Measurements from ENCODE around the gene GRHL3. TPM values are rescaled to one million over a fixed set of nuclear protein-coding genes. Genes with fewer than 3 reads are reported as not detected.

Gene GRHL3
- total and polyA plus RNA-seq, 4 donors = 0.07 to 0.09 (median 0.09) TPM

GRCh38 chr1:24340770-24341169 lies 21.6 kb downstream of the GRHL3 start:
- TF ChIP-seq ZBTB33 (IDR thresholded peaks at IDR 0.05) = no peak
- no peak for TF ChIP-seq GABPA (IDR thresholded peaks at IDR 0.05 in 1 of 2, conservative IDR thresholded peaks at IDR 0.05 in 1 of 2)
- WGBS = 85% methylated on average over 8 of the region's 8 CpGs
- no peak overlapping the region for H3K4me3 ChIP-seq (ENCODE audit: low read depth in 1 of 3, low read length in 3 of 3)
- no peaks in the 10 kb centered on the region for H3K27me3 ChIP-seq (ENCODE audit: control insufficient read depth in 4 of 4, insufficient read depth in 4 of 4, low read length in 3 of 4)
- H3K9me3 ChIP-seq (ENCODE audit: control insufficient read depth in 4 of 4, low read length in 3 of 4) = no peaks in the 10 kb centered on the region
- H3K4me1 ChIP-seq (ENCODE audit: control insufficient read depth in 4 of 4, insufficient read depth in 4 of 4, low read length in 3 of 4) = no peaks in the 10 kb centered on the region
- no peak overlapping the region for H3K9ac ChIP-seq (ENCODE audit: low read depth in 1 of 2, low read length in 2 of 2)
- no peak for DNase-seq (ENCODE audit: low spot score)
- no peak overlapping the region for H3K27ac ChIP-seq (ENCODE audit: low read depth in 1 of 2, low read length in 2 of 2)
- H3K36me3 ChIP-seq (ENCODE audit: control insufficient read depth in 4 of 4, insufficient read depth in 3 of 4, low read depth in 1 of 4, low read length in 3 of 4) = no peaks in the 10 kb centered on the region

GRCh38 chr1:24341260-24341659 lies 22.1 kb downstream of the GRHL3 start:
- WGBS = 88% methylated on average over 8 of the region's 8 CpGs
- Histone ChIP-seq H3K4me1 (ENCODE audit: control insufficient read depth in 4 of 4, insufficient read depth in 4 of 4, low read length in 3 of 4) (no peaks in the 10 kb centered on the region), H3K36me3 (ENCODE audit: control insufficient read depth in 4 of 4, insufficient read depth in 3 of 4, low read depth in 1 of 4, low read length in 3 of 4) (no peaks in the 10 kb centered on the region), H3K9ac (ENCODE audit: low read depth in 1 of 2, low read length in 2 of 2) (no peak overlapping the region), H3K4me3 (ENCODE audit: low read depth in 1 of 3, low read length in 3 of 3) (no peak overlapping the region), H3K9me3 (ENCODE audit: control insufficient read depth in 4 of 4, low read length in 3 of 4) (no peaks in the 10 kb centered on the region), H3K27me3 (ENCODE audit: control insufficient read depth in 4 of 4, insufficient read depth in 4 of 4, low read length in 3 of 4) (no peaks in the 10 kb centered on the region), H3K27ac (ENCODE audit: low read depth in 1 of 2, low read length in 2 of 2) (no peak overlapping the region)
- DNase-seq (ENCODE audit: low spot score) = no peak
- TF ChIP-seq HNF4G (IDR thresholded peaks at IDR 0.05) (no peak), SP1 (IDR thresholded peaks at IDR 0.05) (no peak), ZBTB33 (IDR thresholded peaks at IDR 0.05) (no peak), NR2F2 (IDR thresholded peaks at IDR 0.05) (no peak), JUND (IDR thresholded peaks at IDR 0.05) (no peak), FOXA1 (IDR thresholded peaks at IDR 0.05) (no peak), GABPA (IDR thresholded peaks at IDR 0.05 in 1 of 2, conservative IDR thresholded peaks at IDR 0.05 in 1 of 2) (no peak)

GRCh38 chr1:24343412-24344089 lies 24.4 kb downstream of the GRHL3 start:
- 91% methylated on average over 13 of the region's 13 CpGs for WGBS
- Histone ChIP-seq H3K36me3 (ENCODE audit: control insufficient read depth in 4 of 4, insufficient read depth in 3 of 4, low read depth in 1 of 4, low read length in 3 of 4) (no peaks in the 10 kb centered on the region), H3K4me1 (ENCODE audit: control insufficient read depth in 4 of 4, insufficient read depth in 4 of 4, low read length in 3 of 4) (no peaks in the 10 kb centered on the region), H3K27me3 (ENCODE audit: control insufficient read depth in 4 of 4, insufficient read depth in 4 of 4, low read length in 3 of 4) (no peaks in the 10 kb centered on the region), H3K9ac (ENCODE audit: low read depth in 1 of 2, low read length in 2 of 2) (no peak overlapping the region), H3K4me3 (ENCODE audit: low read depth in 1 of 3, low read length in 3 of 3) (no peak overlapping the region), H3K27ac (ENCODE audit: low read depth in 1 of 2, low read length in 2 of 2) (no peak overlapping the region), H3K9me3 (ENCODE audit: control insufficient read depth in 4 of 4, low read length in 3 of 4) (no peaks in the 10 kb centered on the region)
- no peak for DNase-seq (ENCODE audit: low spot score)
- no peak for TF ChIP-seq SP1 (IDR thresholded peaks at IDR 0.05)

- Histone ChIP-seq H3K9ac (ENCODE audit: low read depth in 1 of 2, low read length in 2 of 2) (no peak overlapping the region), H3K4me3 (ENCODE audit: low read depth in 1 of 3, low read length in 3 of 3) (no peak overlapping the region), H3K36me3 (ENCODE audit: control insufficient read depth in 4 of 4, insufficient read depth in 3 of 4, low read depth in 1 of 4, low read length in 3 of 4) (no peaks in the 10 kb centered on the region), H3K9me3 (ENCODE audit: control insufficient read depth in 4 of 4, low read length in 3 of 4) (no peaks in the 10 kb centered on the region), H3K4me1 (ENCODE audit: control insufficient read depth in 4 of 4, insufficient read depth in 4 of 4, low read length in 3 of 4) (no peaks in the 10 kb centered on the region), H3K27ac (ENCODE audit: low read depth in 1 of 2, low read length in 2 of 2) (no peak overlapping the region), H3K27me3 (ENCODE audit: control insufficient read depth in 4 of 4, insufficient read depth in 4 of 4, low read length in 3 of 4) (no peaks in the 10 kb centered on the region)
- WGBS = 89% methylated on average over 8 of the region's 8 CpGs
- no peak for DNase-seq (ENCODE audit: low spot score)
- TF ChIP-seq RXRA (IDR thresholded peaks at IDR 0.05) (no peak), REST (IDR thresholded peaks at IDR 0.05) (no peak), TAF1 (conservative IDR thresholded peaks at IDR 0.05) (no peak), EGR1 (IDR thresholded peaks at IDR 0.05; ENCODE audit: low read depth in 2 of 2) (no peak), FOXA2 (IDR thresholded peaks at IDR 0.05) (no peak), HNF4A (conservative IDR thresholded peaks at IDR 0.05) (no peak), SP1 (IDR thresholded peaks at IDR 0.05) (no peak), GABPA (IDR thresholded peaks at IDR 0.05 in 1 of 2, conservative IDR thresholded peaks at IDR 0.05 in 1 of 2) (no peak), YY1 (IDR thresholded peaks at IDR 0.05) (no peak), RAD21 (IDR thresholded peaks at IDR 0.05) (no peak)
Measured at GRCh38 chr1:24344090-24344742, 25.1 kb downstream of the GRHL3 start.
